K562 (cell line): ENCODE data around the gene DELE1. TPM values are rescaled to one million over a fixed set of nuclear protein-coding genes. Genes with fewer than 3 reads are reported as not detected.

ENCODE experiments used
- DIDO1 ChIP-seq: fragments of 450-650 bp; IDR thresholded peaks from 2 replicates; pipeline ENCODE4 v1.6.1; 2016; ENCODE audit warnings: low read depth, missing biosample characterization, missing genetic modification characterization
- DMBX1 ChIP-seq: fragments of 250-450 bp; sonication (Bioruptor Pico); IDR thresholded peaks from 2 replicates; pipeline ENCODE4 v1.8.0; 2022; ENCODE audit warnings: inconsistent platforms, mild to moderate bottlenecking, moderate library complexity, borderline replicate concordance
- EP300 ChIP-seq: IDR thresholded peaks from 2 replicates; pipeline ENCODE4 v1.6.1; 2012; ENCODE audit warnings: low read length, improper control_type of control experiment
- HDAC8 ChIP-seq: fragments of 450-650 bp; IDR thresholded peaks from 2 replicates; pipeline ENCODE4 v1.6.1; 2016; ENCODE audit warnings: mild to moderate bottlenecking, missing genetic modification characterization, moderate library complexity, missing compliant biosample characterization
- MIER1 ChIP-seq: fragments of 450-650 bp; IDR thresholded peaks from 2 replicates; pipeline ENCODE4 v1.6.1; 2016; ENCODE audit warnings: antibody characterized with exemption, mild to moderate bottlenecking, low read depth
- MYNN ChIP-seq, 2 experiments: sonication (generic); formaldehyde crosslinking in 1 of 2; IDR thresholded peaks; 2 replicates each; pipeline versions ENCODE4 v1.5.0 to v1.6.1; 2016 to 2020; ENCODE audit warnings: antibody characterized with exemption in 1 of 2, missing genetic modification reagents in 1 of 2
- NFYB ChIP-seq: IDR thresholded peaks from 2 replicates; pipeline ENCODE4 v1.6.1; 2011; ENCODE audit warnings: mild to moderate bottlenecking, moderate library complexity; ENCODE audit not compliant: insufficient read length; ENCODE audit errors: extremely low read depth
- PCBP2 ChIP-seq: fragments of 200-400 bp; formaldehyde crosslinking; IDR thresholded peaks from 2 replicates; pipeline ENCODE4 v1.6.1; 2018; ENCODE audit warnings: low read length, low read depth, mild to moderate bottlenecking, moderate library complexity; ENCODE audit not compliant: poor library complexity, severe bottlenecking
- TCF7 ChIP-seq: sonication (generic); IDR thresholded peaks from 2 replicates; pipeline ENCODE4 v1.6.1; 2016; ENCODE audit warnings: antibody characterized with exemption, borderline replicate concordance
- WHSC1 ChIP-seq: IDR thresholded peaks from one replicate; pipeline ENCODE4 v1.6.1; 2012; ENCODE audit warnings: low read length, control low read depth, inconsistent platforms
- ZBED1 ChIP-seq: IDR thresholded peaks from 2 replicates; pipeline ENCODE4 v1.6.1; 2014
- ZEB2 ChIP-seq: fragments of 450-650 bp; IDR thresholded peaks from 2 replicates; pipeline ENCODE4 v1.6.1; 2016
- ZNF134 ChIP-seq: fragments of 250-450 bp; sonication (Bioruptor Pico); conservative IDR thresholded peaks from 2 replicates; pipeline ENCODE4 v1.4.0; 2020
- ZNF23 ChIP-seq: fragments of 250-450 bp; sonication (Bioruptor Pico); IDR thresholded peaks from 2 replicates; pipeline ENCODE4 v1.4.0; 2020; ENCODE audit warnings: mild to moderate bottlenecking
- ZNF263 ChIP-seq: sonication (generic); formaldehyde crosslinking; IDR thresholded peaks from 2 replicates; pipeline ENCODE4 v1.8.0; 2022; ENCODE audit warnings: mild to moderate bottlenecking, missing genetic modification reagents, borderline replicate concordance
- ZNF347 ChIP-seq: fragments of 450-650 bp; formaldehyde crosslinking; IDR thresholded peaks from 2 replicates; pipeline ENCODE4 v1.4.0; 2020; ENCODE audit warnings: low read depth, mild to moderate bottlenecking, moderate library complexity
- ZNF445 ChIP-seq: fragments of 250-450 bp; sonication (Bioruptor Pico); IDR thresholded peaks from 2 replicates; pipeline ENCODE4 v1.4.0; 2020; ENCODE audit warnings: low read depth, mild to moderate bottlenecking, moderate library complexity
- ZNF766 ChIP-seq: fragments of 200-800 bp; sonication (Bioruptor generic); conservative IDR thresholded peaks from 2 replicates; pipeline ENCODE4 v1.6.1; 2016; ENCODE audit warnings: missing genetic modification characterization, missing compliant biosample characterization
- ZSCAN29 ChIP-seq: fragments of 450-650 bp; IDR thresholded peaks from 2 replicates; pipeline ENCODE4 v1.6.1; 2017
- ZZZ3 ChIP-seq: fragments of 450-650 bp; IDR thresholded peaks from 2 replicates; pipeline ENCODE4 v1.6.1; 2016; ENCODE audit warnings: antibody characterized with exemption, mild to moderate bottlenecking, moderate library complexity
- polyA plus RNA-seq, 8 experiments: library from polyadenylated mRNA; depleted of rRNA in 4 of 8; stranded (reverse) in 5 of 8; unstranded in 3 of 8; fragments of >200 nt; fragmentation: Nextera tagmentation in 2 of 8; fragmentation: Illumina TruSeq in 1 of 8; extraction: Ambion mirVana in 2 of 8; extraction: Trizol in 1 of 8; gene quantifications; 2 replicates each; pipeline versions ENCODE4 v1.2.1 to v1.2.3, GENCODE V29; 2011 to 2014; ENCODE audit warnings: inconsistent platforms in 1 of 8, missing spikeins in 1 of 8
- total RNA-seq, 7 experiments: library from RNA; depleted of rRNA in 6 of 7; stranded (reverse); fragments of >200 nt in 6 of 7; fragmentation: Illumina TruSeq in 2 of 7; extraction: Trizol in 2 of 7; gene quantifications; 2 replicates each; pipeline versions ENCODE4 v1.2.1 to v1.2.3, GENCODE V29; 2011 to 2021; ENCODE audit warnings: low replicate concordance in 1 of 7
- TF ChIP-seq, protein P1 (sequence below): fragments of 450-650 bp; IDR thresholded peaks from 2 replicates; pipeline ENCODE4 v1.6.1; 2016
- TF ChIP-seq, protein P2 (sequence below): fragments of 250-450 bp; sonication (Bioruptor Pico); IDR thresholded peaks from 2 replicates; pipeline ENCODE4 v1.8.0; 2022; ENCODE audit warnings: inconsistent platforms, mild to moderate bottlenecking, moderate library complexity, borderline replicate concordance
- TF ChIP-seq, protein P3 (sequence below): IDR thresholded peaks from 3 replicates; pipeline ENCODE4 v1.6.1; 2011; ENCODE audit warnings: borderline replicate concordance, mild to moderate bottlenecking, moderate library complexity; ENCODE audit not compliant: insufficient read length; ENCODE audit errors: extremely low read depth
- TF ChIP-seq, protein P4 (sequence below): sonication (generic); formaldehyde crosslinking; IDR thresholded peaks from 2 replicates; pipeline ENCODE4 v1.8.0; 2022; ENCODE audit warnings: mild to moderate bottlenecking, low read depth, missing genetic modification reagents

DELE1 gene
- total and polyA plus RNA-seq, 9 of the 15 experiments (the other 6 are each of a cell fraction or from before 2014, with no cell fraction given) = 16.6 to 74.4 (median 49.8) TPM

DNA sequence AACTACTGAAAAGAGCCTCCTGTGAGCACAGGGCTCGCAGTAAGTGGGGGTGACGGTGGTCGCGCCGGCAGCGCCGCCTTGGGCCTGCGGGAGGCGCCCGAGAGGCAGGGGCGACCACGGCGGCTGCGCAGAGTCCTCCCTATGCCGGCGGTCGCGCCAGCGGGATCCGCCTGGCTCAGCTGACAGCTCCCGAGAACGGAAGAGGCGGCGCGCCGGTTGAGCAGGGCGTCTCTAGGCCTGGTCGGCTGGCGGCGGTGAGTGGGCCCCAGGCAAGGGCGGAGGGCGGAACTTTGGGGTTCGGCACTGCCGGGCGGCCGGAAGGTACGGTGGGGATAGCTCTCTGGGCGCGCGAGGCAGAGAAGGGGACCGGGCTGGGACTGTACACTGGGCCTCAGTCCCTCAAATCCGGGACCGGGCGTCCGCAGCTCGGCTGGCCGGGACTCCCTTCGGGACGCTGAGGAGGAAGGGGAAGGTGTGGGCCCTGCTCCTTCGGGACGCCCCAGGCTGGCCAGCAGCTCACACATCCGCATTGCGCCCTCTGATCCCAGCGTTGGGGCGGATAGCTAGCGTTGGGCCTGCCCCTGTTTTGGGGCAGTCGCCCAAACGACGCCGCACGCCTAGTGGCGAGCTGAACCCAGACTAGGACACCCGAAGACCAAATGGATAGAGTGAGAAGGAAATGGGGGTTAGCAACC, 45.4 kb downstream of the DELE1 start, which contains the start of gene RNF14 (continued):
- TF ChIP-seq ZZZ3 = no peak
- peak; percentile 56; the same call in 1 of the 2 replicates for TF ChIP-seq DMBX1 (CRISPR knock-in tag)
- no peak for TF ChIP-seq EP300
- no peak for TF ChIP-seq ZNF23
- 0 out of 2 replicates have a peak, but pooled peaks have one; percentile 29 for TF ChIP-seq ZSCAN29
- TF ChIP-seq ZBED1 = no peak
- no peak for TF ChIP-seq MIER1
- no peak for TF ChIP-seq ZNF347
- TF ChIP-seq ZNF134 = peak; percentile 43
- no peak for TF ChIP-seq NFYB
- TF ChIP-seq DIDO1 (tag) = no peak
- TF ChIP-seq ZEB2 = 0 out of 2 replicates have a peak, but pooled peaks have one; percentile 36
- no peak for TF ChIP-seq TCF7
- TF ChIP-seq, protein P1, sequence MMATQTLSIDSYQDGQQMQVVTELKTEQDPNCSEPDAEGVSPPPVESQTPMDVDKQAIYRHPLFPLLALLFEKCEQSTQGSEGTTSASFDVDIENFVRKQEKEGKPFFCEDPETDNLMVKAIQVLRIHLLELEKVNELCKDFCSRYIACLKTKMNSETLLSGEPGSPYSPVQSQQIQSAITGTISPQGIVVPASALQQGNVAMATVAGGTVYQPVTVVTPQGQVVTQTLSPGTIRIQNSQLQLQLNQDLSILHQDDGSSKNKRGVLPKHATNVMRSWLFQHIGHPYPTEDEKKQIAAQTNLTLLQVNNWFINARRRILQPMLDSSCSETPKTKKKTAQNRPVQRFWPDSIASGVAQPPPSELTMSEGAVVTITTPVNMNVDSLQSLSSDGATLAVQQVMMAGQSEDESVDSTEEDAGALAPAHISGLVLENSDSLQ = peak; percentile 91
- no peak for TF ChIP-seq PCBP2
- TF ChIP-seq WHSC1 = no peak
- TF ChIP-seq HDAC8 (tag) = no peak
- TF ChIP-seq, protein P2, sequence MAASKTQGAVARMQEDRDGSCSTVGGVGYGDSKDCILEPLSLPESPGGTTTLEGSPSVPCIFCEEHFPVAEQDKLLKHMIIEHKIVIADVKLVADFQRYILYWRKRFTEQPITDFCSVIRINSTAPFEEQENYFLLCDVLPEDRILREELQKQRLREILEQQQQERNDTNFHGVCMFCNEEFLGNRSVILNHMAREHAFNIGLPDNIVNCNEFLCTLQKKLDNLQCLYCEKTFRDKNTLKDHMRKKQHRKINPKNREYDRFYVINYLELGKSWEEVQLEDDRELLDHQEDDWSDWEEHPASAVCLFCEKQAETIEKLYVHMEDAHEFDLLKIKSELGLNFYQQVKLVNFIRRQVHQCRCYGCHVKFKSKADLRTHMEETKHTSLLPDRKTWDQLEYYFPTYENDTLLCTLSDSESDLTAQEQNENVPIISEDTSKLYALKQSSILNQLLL (CRISPR knock-in tag) = no peak
- TF ChIP-seq, protein P3, sequence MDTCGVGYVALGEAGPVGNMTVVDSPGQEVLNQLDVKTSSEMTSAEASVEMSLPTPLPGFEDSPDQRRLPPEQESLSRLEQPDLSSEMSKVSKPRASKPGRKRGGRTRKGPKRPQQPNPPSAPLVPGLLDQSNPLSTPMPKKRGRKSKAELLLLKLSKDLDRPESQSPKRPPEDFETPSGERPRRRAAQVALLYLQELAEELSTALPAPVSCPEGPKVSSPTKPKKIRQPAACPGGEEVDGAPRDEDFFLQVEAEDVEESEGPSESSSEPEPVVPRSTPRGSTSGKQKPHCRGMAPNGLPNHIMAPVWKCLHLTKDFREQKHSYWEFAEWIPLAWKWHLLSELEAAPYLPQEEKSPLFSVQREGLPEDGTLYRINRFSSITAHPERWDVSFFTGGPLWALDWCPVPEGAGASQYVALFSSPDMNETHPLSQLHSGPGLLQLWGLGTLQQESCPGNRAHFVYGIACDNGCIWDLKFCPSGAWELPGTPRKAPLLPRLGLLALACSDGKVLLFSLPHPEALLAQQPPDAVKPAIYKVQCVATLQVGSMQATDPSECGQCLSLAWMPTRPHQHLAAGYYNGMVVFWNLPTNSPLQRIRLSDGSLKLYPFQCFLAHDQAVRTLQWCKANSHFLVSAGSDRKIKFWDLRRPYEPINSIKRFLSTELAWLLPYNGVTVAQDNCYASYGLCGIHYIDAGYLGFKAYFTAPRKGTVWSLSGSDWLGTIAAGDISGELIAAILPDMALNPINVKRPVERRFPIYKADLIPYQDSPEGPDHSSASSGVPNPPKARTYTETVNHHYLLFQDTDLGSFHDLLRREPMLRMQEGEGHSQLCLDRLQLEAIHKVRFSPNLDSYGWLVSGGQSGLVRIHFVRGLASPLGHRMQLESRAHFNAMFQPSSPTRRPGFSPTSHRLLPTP = no peak
- TF ChIP-seq ZNF766 (CRISPR knock-in tag) = no peak
- TF ChIP-seq MYNN (IDR thresholded peaks at IDR 0.05) = peak; percentile 19; the same call in 1 of the 2 replicates
- TF ChIP-seq MYNN (CRISPR knock-in tag; IDR thresholded peaks at IDR 0.05) = no peak
- peak; percentile 93 for TF ChIP-seq ZNF263 (CRISPR knock-in tag)
- TF ChIP-seq, protein P4, sequence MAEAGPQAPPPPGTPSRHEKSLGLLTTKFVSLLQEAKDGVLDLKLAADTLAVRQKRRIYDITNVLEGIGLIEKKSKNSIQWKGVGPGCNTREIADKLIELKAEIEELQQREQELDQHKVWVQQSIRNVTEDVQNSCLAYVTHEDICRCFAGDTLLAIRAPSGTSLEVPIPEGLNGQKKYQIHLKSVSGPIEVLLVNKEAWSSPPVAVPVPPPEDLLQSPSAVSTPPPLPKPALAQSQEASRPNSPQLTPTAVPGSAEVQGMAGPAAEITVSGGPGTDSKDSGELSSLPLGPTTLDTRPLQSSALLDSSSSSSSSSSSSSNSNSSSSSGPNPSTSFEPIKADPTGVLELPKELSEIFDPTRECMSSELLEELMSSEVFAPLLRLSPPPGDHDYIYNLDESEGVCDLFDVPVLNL (CRISPR knock-in tag) = peak; percentile 10; the same call in 1 of the 2 replicates
- no peak for TF ChIP-seq ZNF445 (CRISPR knock-in tag)
